K562 (cell line): Measurements from ENCODE around the gene TDRD12. TPM values are rescaled to one million over a fixed set of nuclear protein-coding genes. Genes with fewer than 3 reads are reported as not detected.

Experiments
- ATAC-seq: fragments of 200-7000 bp; cut with Tn5 transposase; 3 replicates; pipeline ENCODE4 v1.9.1; 2020; ENCODE audit warnings: moderate library complexity
- BruUV-seq: library from RNA; stranded (reverse); fragments of 400-500 nt; replicated peaks from 2 replicates; lab custom pipeline; 2021; lab: Mats Ljungman, UMichigan
- CTCF ChIA-PET: fragments of 300-600 bp; formaldehyde crosslinking; extraction: SDS; loops from one replicate; lab custom pipeline; 2021; ENCODE audit warnings: low intra/inter-chr PET ratio; lab: Yijun Ruan, JAX
- POLR2A ChIA-PET: fragments of 300-600, 350-650 bp; sonication (Branson Sonifier 250); formaldehyde crosslinking; extraction: SDS; loops from one replicate; lab custom pipeline; 2021; ENCODE audit warnings: antibody characterized with exemption, inconsistent platforms; lab: Yijun Ruan, JAX
- DNase-seq, 4 experiments: peaks; one replicate each; pipeline versions ENCODE4 v3.0.0 to v3.0.0-alpha.2; 2011 to 2018; ENCODE audit warnings: low spot score in 3 of 4, mixed read lengths in 3 of 4; ENCODE audit errors: extremely low read depth in 1 of 4
- FAIRE-seq: peaks from 2 replicates; lab custom pipeline; 2011; peaks lifted over from hg19 to GRCh38; lab: Jason Lieb, UNC
- H2AFZ ChIP-seq: 2 replicates; pipeline ENCODE4 v1.6.0; 2011; ENCODE audit warnings: low read depth, low read length, control low read depth, inconsistent platforms
- H3K27ac ChIP-seq: fragments of 200-600 bp; 3 replicates; pipeline ENCODE4 v1.8.0; 2011; ENCODE audit warnings: low read depth, mild to moderate bottlenecking, control low read depth, inconsistent platforms, low read length, moderate library complexity, mixed read lengths; ENCODE audit errors: extremely low read depth
- H3K27me3 ChIP-seq, 2 experiments: fragments of 300-600 bp in 1 of 2; 2 replicates in 1 of 2; 3 replicates in 1 of 2; pipeline versions ENCODE4 v1.6.0 to v1.8.0; 2011; ENCODE audit warnings: inconsistent platforms in 2 of 2, low read length in 2 of 2, mild to moderate bottlenecking in 1 of 2, mixed read lengths in 1 of 2, moderate library complexity in 1 of 2; ENCODE audit not compliant: control insufficient read depth in 2 of 2, insufficient read depth in 2 of 2
- H3K36me3 ChIP-seq: fragments of 300-600 bp; 3 replicates; pipeline ENCODE4 v1.8.0; 2011; ENCODE audit warnings: mild to moderate bottlenecking, low read length, inconsistent platforms; ENCODE audit not compliant: control insufficient read depth, insufficient read depth
- H3K4me1 ChIP-seq, 2 experiments: fragments of 200-600 bp in 1 of 2; replicated peaks in 1 of 2; 2 replicates in 1 of 2; 3 replicates in 1 of 2; pipeline versions ENCODE4 v1.5.1 to v1.8.0; 2011; ENCODE audit warnings: inconsistent platforms in 2 of 2, low read length in 2 of 2, mild to moderate bottlenecking in 1 of 2, mixed read lengths in 1 of 2, moderate library complexity in 1 of 2; ENCODE audit not compliant: control insufficient read depth in 2 of 2, insufficient read depth in 2 of 2
- H3K4me2 ChIP-seq: 2 replicates; pipeline ENCODE4 v1.6.1; 2011; ENCODE audit warnings: low read length, control low read depth, inconsistent platforms, mixed read lengths; ENCODE audit not compliant: insufficient read depth
- H3K4me3 ChIP-seq: fragments of 200-600 bp; sonication (generic), shearing (Covaris generic); 2 replicates; pipeline ENCODE4 v1.5.1; 2016; ENCODE audit warnings: control low read depth, inconsistent platforms
- H3K79me2 ChIP-seq: fragments of 200-600 bp; 3 replicates; pipeline ENCODE4 v1.8.0; 2011; ENCODE audit warnings: low read length, inconsistent platforms; ENCODE audit not compliant: control insufficient read depth, insufficient read depth
- H3K9ac ChIP-seq, 2 experiments: 2 replicates each; pipeline versions ENCODE4 v1.6.0 to v1.6.1; 2011; ENCODE audit warnings: low read depth in 2 of 2, low read length in 2 of 2, control low read depth in 1 of 2, inconsistent platforms in 1 of 2, mild to moderate bottlenecking in 1 of 2, mixed read lengths in 1 of 2; ENCODE audit not compliant: insufficient read depth in 1 of 2
- H3K9me1 ChIP-seq: one replicate; pipeline ENCODE4 v1.6.0; 2011; ENCODE audit warnings: inconsistent platforms, mild to moderate bottlenecking, low read length, moderate library complexity; ENCODE audit not compliant: control insufficient read depth, insufficient read depth
- H3K9me3 ChIP-seq: replicated peaks from 2 replicates; pipeline ENCODE4 v1.5.1; 2011; ENCODE audit warnings: low read depth, low read length, inconsistent platforms; ENCODE audit not compliant: control insufficient read depth, insufficient read depth
- H4K20me1 ChIP-seq: replicated peaks from 2 replicates; pipeline ENCODE4 v1.6.1; 2011; ENCODE audit warnings: low read length, inconsistent platforms, mixed read lengths; ENCODE audit not compliant: control insufficient read depth, insufficient read depth
- E2F3 ChIP-seq: fragments of 250-450 bp; sonication (Bioruptor Pico); IDR thresholded peaks from 2 replicates; pipeline ENCODE4 v1.4.0; 2020; ENCODE audit warnings: mild to moderate bottlenecking
- HDAC3 ChIP-seq: fragments of 450-650 bp; IDR thresholded peaks from 2 replicates; pipeline ENCODE4 v1.6.1; 2018; ENCODE audit warnings: borderline replicate concordance, mild to moderate bottlenecking, moderate library complexity; ENCODE audit not compliant: partially characterized antibody
- HOXB6 ChIP-seq: fragments of 250-450 bp; sonication (Bioruptor Pico); IDR thresholded peaks from 2 replicates; pipeline ENCODE4 v1.5.1; 2022; ENCODE audit warnings: mild to moderate bottlenecking, borderline replicate concordance
- ZBTB17 ChIP-seq: fragments of 450-650 bp; formaldehyde crosslinking; IDR thresholded peaks from 2 replicates; pipeline ENCODE4 v1.4.0; 2020; ENCODE audit warnings: mild to moderate bottlenecking
- ZKSCAN8 ChIP-seq: fragments of 200-800 bp; sonication (Bioruptor generic); IDR thresholded peaks from 2 replicates; pipeline ENCODE4 v1.6.1; 2016; ENCODE audit warnings: missing genetic modification characterization, missing compliant biosample characterization
- ZNF551 ChIP-seq: fragments of 250-450 bp; sonication (Bioruptor Pico); IDR thresholded peaks from 2 replicates; pipeline ENCODE4 v1.5.0; 2021; ENCODE audit warnings: mild to moderate bottlenecking, moderate library complexity
- ZNF586 ChIP-seq: fragments of 450-650 bp; formaldehyde crosslinking; conservative IDR thresholded peaks from 2 replicates; pipeline ENCODE4 v1.4.0; 2020; ENCODE audit warnings: mild to moderate bottlenecking, moderate library complexity
- WGBS: fragments of 100-300 bp; shearing (Covaris generic); methylation state at CpG from one replicate; pipeline ENCODE4 v1.1.6; 2016; ENCODE audit warnings: low coverage, mixed read lengths; ENCODE audit not compliant: insufficient coverage; ENCODE audit errors: missing lambda C conversion rate; 5-methylcytosine and 5-hydroxymethylcytosine counted together
- in situ Hi-C: fragments of 300-500 bp; cut with MboI; formaldehyde crosslinking; loops from 4 replicates; pipeline ENCODE4 v1.15.0; 2018; ENCODE audit warnings: inconsistent platforms, mixed read lengths
- intact Hi-C: fragments of 100-400 bp; cut with micrococcal nuclease; formaldehyde crosslinking; loops from 2 replicates; pipeline ENCODE4 v1.14.2; 2022
- polyA plus RNA-seq, 8 experiments: library from polyadenylated mRNA; depleted of rRNA in 4 of 8; stranded (reverse) in 5 of 8; unstranded in 3 of 8; fragments of >200 nt; fragmentation: Nextera tagmentation in 2 of 8; fragmentation: Illumina TruSeq in 1 of 8; extraction: Ambion mirVana in 2 of 8; extraction: Trizol in 1 of 8; gene quantifications; 2 replicates each; pipeline versions ENCODE4 v1.2.1 to v1.2.3, GENCODE V29; 2011 to 2014; ENCODE audit warnings: inconsistent platforms in 1 of 8, missing spikeins in 1 of 8
- total RNA-seq, 7 experiments: library from RNA; depleted of rRNA in 6 of 7; stranded (reverse); fragments of >200 nt in 6 of 7; fragmentation: Illumina TruSeq in 2 of 7; extraction: Trizol in 2 of 7; gene quantifications; 2 replicates each; pipeline versions ENCODE4 v1.2.1 to v1.2.3, GENCODE V29; 2011 to 2021; ENCODE audit warnings: low replicate concordance in 1 of 7
- TF ChIP-seq, protein P1 (sequence below): fragments of 250-450 bp; sonication (Bioruptor Pico); IDR thresholded peaks from 2 replicates; pipeline ENCODE4 v1.4.0; 2020; ENCODE audit warnings: mild to moderate bottlenecking, moderate library complexity, borderline replicate concordance
- TF ChIP-seq, protein P2 (sequence below): sonication (generic); formaldehyde crosslinking; IDR thresholded peaks from 2 replicates; pipeline ENCODE4 v1.8.0; 2023; ENCODE audit warnings: missing genetic modification reagents, mild to moderate bottlenecking, borderline replicate concordance

The TDRD12 gene
- total and polyA plus RNA-seq, 9 of the 15 experiments (the other 6 are each of a cell fraction or from before 2014, with no cell fraction given): 0.03 TPM; not detected in 8

GRCh38 chr19:32816555-32817099 is 97.1 kb downstream of the TDRD12 start:
- ChIA-PET POLR2A (no interaction called here), CTCF (no interaction called here)
- WGBS: 0% methylated on average over 7 of the region's 7 CpGs
- no peaks in the 10 kb centered on the region; a peak in 1 of 5 replicates for H3K4me1 ChIP-seq
- peaks cover 18 to 55% of the 10 kb centered on the region in 2 experiments; a peak in 4 of 5 replicates for H3K27me3 ChIP-seq
- DNase-seq: no peak
- no peak for ATAC-seq
- H3K9ac ChIP-seq: no peak overlapping the region
- no peak overlapping the region for H2AFZ ChIP-seq
- no peak overlapping the region for H3K4me2 ChIP-seq
- BruUV-seq: no TSS peak
- H3K79me2 ChIP-seq: no peaks in the 10 kb centered on the region
- no peak for FAIRE-seq
- no peak overlapping the region for H3K27ac ChIP-seq
- in situ Hi-C loops: no loop called here
- no peak overlapping the region for H3K4me3 ChIP-seq
- intact Hi-C loops: no loop called here
- no peaks in the 10 kb centered on the region for H3K9me3 ChIP-seq
- no peaks in the 10 kb centered on the region for H3K36me3 ChIP-seq
- H3K9me1 ChIP-seq: no peaks in the 10 kb centered on the region
- no peaks in the 10 kb centered on the region; the same call in 1 of the 2 replicates for H4K20me1 ChIP-seq
- TF ChIP-seq ZBTB17 (CRISPR knock-in tag): no peak
- TF ChIP-seq, protein P1, sequence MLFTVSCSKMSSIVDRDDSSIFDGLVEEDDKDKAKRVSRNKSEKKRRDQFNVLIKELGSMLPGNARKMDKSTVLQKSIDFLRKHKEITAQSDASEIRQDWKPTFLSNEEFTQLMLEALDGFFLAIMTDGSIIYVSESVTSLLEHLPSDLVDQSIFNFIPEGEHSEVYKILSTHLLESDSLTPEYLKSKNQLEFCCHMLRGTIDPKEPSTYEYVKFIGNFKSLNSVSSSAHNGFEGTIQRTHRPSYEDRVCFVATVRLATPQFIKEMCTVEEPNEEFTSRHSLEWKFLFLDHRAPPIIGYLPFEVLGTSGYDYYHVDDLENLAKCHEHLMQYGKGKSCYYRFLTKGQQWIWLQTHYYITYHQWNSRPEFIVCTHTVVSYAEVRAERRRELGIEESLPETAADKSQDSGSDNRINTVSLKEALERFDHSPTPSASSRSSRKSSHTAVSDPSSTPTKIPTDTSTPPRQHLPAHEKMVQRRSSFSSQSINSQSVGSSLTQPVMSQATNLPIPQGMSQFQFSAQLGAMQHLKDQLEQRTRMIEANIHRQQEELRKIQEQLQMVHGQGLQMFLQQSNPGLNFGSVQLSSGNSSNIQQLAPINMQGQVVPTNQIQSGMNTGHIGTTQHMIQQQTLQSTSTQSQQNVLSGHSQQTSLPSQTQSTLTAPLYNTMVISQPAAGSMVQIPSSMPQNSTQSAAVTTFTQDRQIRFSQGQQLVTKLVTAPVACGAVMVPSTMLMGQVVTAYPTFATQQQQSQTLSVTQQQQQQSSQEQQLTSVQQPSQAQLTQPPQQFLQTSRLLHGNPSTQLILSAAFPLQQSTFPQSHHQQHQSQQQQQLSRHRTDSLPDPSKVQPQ (CRISPR knock-in tag): no peak
- no peak for TF ChIP-seq HDAC3
- TF ChIP-seq, protein P2, sequence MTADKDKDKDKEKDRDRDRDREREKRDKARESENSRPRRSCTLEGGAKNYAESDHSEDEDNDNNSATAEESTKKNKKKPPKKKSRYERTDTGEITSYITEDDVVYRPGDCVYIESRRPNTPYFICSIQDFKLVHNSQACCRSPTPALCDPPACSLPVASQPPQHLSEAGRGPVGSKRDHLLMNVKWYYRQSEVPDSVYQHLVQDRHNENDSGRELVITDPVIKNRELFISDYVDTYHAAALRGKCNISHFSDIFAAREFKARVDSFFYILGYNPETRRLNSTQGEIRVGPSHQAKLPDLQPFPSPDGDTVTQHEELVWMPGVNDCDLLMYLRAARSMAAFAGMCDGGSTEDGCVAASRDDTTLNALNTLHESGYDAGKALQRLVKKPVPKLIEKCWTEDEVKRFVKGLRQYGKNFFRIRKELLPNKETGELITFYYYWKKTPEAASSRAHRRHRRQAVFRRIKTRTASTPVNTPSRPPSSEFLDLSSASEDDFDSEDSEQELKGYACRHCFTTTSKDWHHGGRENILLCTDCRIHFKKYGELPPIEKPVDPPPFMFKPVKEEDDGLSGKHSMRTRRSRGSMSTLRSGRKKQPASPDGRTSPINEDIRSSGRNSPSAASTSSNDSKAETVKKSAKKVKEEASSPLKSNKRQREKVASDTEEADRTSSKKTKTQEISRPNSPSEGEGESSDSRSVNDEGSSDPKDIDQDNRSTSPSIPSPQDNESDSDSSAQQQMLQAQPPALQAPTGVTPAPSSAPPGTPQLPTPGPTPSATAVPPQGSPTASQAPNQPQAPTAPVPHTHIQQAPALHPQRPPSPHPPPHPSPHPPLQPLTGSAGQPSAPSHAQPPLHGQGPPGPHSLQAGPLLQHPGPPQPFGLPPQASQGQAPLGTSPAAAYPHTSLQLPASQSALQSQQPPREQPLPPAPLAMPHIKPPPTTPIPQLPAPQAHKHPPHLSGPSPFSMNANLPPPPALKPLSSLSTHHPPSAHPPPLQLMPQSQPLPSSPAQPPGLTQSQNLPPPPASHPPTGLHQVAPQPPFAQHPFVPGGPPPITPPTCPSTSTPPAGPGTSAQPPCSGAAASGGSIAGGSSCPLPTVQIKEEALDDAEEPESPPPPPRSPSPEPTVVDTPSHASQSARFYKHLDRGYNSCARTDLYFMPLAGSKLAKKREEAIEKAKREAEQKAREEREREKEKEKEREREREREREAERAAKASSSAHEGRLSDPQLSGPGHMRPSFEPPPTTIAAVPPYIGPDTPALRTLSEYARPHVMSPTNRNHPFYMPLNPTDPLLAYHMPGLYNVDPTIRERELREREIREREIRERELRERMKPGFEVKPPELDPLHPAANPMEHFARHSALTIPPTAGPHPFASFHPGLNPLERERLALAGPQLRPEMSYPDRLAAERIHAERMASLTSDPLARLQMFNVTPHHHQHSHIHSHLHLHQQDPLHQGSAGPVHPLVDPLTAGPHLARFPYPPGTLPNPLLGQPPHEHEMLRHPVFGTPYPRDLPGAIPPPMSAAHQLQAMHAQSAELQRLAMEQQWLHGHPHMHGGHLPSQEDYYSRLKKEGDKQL (CRISPR knock-in tag): no peak
- TF ChIP-seq ZNF586 (CRISPR knock-in tag): no peak
- no peak for TF ChIP-seq E2F3
- TF ChIP-seq ZNF551 (CRISPR knock-in tag): no peak
- no peak for TF ChIP-seq ZKSCAN8 (CRISPR knock-in tag)
- TF ChIP-seq HOXB6 (CRISPR knock-in tag): no peak
